ENCODE measurements around the gene PLXNB1.

- no peak for TF ChIP-seq CTCF (IDR thresholded peaks at IDR 0.05)
- TF ChIP-seq POLR2A (IDR thresholded peaks at IDR 0.05), result no peak
These were observed 13.3 kb downstream of the PLXNB1 start for GRCh38 chr3:48416546-48416945.
